Neutrophil (primary cell): ENCODE results near the gene ANKRD52.
A peak's percentile ranks its signal among the peaks of the same experiment; 100 is the strongest.

Experiments used
- H3K27ac ChIP-seq: fragments of 200-600 bp; sonication (generic); 2 replicates; pipeline ENCODE4 v1.5.1; 2016; ENCODE audit warnings: mild to moderate bottlenecking, moderate library complexity
- H3K27me3 ChIP-seq: fragments of 200-600 bp; sonication (generic); 2 replicates; pipeline ENCODE4 v1.6.0; 2016; ENCODE audit warnings: mild to moderate bottlenecking
- H3K36me3 ChIP-seq: fragments of 200-600 bp; sonication (generic); 2 replicates; pipeline ENCODE4 v1.5.1; 2017
- H3K4me1 ChIP-seq, 2 experiments: fragments of 200-600 bp in 1 of 2; sonication (generic) in 1 of 2; 1 replicate in 1 of 2; 2 replicates in 1 of 2; pipeline versions ENCODE4 v1.5.1 to v1.6.1; 2013 to 2016; ENCODE audit warnings: low read depth in 1 of 2, low read length in 1 of 2, mild to moderate bottlenecking in 1 of 2, moderate library complexity in 1 of 2; ENCODE audit not compliant: control insufficient read depth in 1 of 2, insufficient read depth in 1 of 2
- H3K4me3 ChIP-seq, 2 experiments: fragments of 200-600 bp in 1 of 2; sonication (generic) in 1 of 2; 1 replicate in 1 of 2; 2 replicates in 1 of 2; pipeline ENCODE4 v1.5.1; 2013 to 2016; ENCODE audit warnings: low read depth in 1 of 2, low read length in 1 of 2, mild to moderate bottlenecking in 1 of 2, moderate library complexity in 1 of 2
- H3K9me3 ChIP-seq: fragments of 200-600 bp; sonication (generic); 2 replicates; pipeline ENCODE4 v1.5.1; 2016
- TF ChIP-seq, protein P1 (sequence below): fragments of 200-600 bp; sonication (generic); IDR thresholded peaks from 2 replicates; pipeline ENCODE4 v1.5.1; 2016; ENCODE audit warnings: antibody characterized with exemption

ANKRD52 gene

DNA sequence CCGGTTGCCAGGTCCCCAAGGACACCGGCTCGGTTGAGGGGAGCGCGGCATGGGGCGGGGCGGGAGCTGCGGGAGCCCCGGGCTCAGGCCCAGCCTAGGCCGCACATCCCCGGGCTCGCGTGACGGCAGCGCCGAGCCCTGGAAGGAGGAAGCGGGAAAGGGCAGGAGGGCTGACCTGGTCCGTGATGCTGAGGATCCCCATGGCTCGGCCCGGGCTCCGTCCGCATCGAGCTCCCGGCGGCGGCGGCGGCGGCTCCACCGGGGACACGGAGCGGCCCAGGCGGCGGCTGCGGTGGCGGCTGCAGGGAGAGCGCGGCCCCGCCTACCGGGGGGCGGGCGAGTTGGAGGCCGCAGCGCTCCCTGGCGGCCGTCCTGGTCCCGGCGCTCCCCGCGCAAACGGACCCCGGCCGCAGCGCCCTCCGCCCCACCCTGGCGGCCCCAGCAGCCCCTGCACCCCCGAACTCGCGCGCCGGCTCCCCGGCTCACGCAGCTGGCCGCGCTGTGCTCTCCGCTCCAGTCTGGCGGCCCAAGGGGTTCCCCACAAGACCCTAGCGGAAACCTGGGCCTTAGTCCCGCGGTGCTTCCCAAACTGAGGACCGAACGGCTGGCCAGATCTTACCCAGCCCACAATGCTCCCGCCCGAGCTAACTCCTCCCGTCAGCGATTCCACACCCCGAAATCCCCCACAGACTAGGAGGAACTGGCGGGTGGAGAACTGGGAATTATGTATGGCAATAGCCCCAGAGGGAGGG, at the start of gene ANKRD52:
Gene ANKRD52, minus strand, starts transcription at position 317 of the 752 bp plus-strand sequence. Its CDS starts 115 bp downstream, at position 202.
- H3K4me1 ChIP-seq, result peaks cover 15 to 19% of the 10 kb centered on the region in 2 experiments
- peak within 1 kb of the TSS; percentile 68 for H3K27ac ChIP-seq
- TF ChIP-seq, protein P1, sequence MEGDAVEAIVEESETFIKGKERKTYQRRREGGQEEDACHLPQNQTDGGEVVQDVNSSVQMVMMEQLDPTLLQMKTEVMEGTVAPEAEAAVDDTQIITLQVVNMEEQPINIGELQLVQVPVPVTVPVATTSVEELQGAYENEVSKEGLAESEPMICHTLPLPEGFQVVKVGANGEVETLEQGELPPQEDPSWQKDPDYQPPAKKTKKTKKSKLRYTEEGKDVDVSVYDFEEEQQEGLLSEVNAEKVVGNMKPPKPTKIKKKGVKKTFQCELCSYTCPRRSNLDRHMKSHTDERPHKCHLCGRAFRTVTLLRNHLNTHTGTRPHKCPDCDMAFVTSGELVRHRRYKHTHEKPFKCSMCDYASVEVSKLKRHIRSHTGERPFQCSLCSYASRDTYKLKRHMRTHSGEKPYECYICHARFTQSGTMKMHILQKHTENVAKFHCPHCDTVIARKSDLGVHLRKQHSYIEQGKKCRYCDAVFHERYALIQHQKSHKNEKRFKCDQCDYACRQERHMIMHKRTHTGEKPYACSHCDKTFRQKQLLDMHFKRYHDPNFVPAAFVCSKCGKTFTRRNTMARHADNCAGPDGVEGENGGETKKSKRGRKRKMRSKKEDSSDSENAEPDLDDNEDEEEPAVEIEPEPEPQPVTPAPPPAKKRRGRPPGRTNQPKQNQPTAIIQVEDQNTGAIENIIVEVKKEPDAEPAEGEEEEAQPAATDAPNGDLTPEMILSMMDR, result peak; percentile 90
- peak within 1 kb of the TSS; percentile 73 to 96 for H3K4me3 ChIP-seq
- peaks cover 30% of the 10 kb centered on the region for H3K36me3 ChIP-seq
- no peaks in the 10 kb centered on the region for H3K9me3 ChIP-seq
- H3K27me3 ChIP-seq, result no peaks in the 10 kb centered on the region

DNA sequence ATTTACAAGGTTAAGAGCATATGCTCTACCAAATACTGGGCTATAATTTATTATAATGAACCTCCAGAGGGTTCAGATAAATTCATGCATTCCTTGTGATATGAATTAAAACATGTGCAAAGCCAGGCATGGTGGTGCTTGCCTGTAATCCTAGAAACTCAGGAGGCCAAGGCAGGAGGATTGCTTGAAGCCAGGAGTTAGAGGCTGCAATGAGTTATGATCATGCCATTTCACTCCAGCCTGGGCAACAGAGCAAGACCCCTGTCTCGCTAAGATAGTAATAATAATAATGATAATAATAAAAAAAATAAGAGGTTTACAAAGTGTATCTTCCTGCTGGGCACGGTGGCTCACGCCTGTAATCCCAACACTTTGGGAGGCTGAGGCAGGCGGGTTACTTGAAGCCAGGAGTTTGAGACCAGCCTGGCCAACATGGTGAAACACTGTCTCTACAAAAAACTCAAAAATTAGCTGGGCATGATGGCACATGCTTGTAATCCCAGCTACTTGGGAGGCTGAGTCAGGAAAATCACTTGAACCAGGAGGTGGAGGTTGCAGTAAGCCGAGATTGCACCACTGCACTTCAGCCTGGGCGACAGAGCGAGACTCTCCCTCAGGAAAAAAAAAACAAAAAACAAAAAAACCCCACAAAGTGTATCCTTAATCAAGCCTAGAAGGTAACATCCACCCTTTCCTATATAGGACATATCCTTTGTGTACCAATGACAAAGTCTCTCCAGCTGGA, 49.2 kb upstream of the ANKRD52 start:
- Histone ChIP-seq H3K9me3 (no peaks in the 10 kb centered on the region), H3K4me3 (no peak overlapping the region), H3K4me1 (no peaks in the 10 kb centered on the region), H3K27me3 (no peaks in the 10 kb centered on the region), H3K27ac (no peak overlapping the region), H3K36me3 (peaks cover 12% of the 10 kb centered on the region)
- TF ChIP-seq, protein P1, result no peak

DNA sequence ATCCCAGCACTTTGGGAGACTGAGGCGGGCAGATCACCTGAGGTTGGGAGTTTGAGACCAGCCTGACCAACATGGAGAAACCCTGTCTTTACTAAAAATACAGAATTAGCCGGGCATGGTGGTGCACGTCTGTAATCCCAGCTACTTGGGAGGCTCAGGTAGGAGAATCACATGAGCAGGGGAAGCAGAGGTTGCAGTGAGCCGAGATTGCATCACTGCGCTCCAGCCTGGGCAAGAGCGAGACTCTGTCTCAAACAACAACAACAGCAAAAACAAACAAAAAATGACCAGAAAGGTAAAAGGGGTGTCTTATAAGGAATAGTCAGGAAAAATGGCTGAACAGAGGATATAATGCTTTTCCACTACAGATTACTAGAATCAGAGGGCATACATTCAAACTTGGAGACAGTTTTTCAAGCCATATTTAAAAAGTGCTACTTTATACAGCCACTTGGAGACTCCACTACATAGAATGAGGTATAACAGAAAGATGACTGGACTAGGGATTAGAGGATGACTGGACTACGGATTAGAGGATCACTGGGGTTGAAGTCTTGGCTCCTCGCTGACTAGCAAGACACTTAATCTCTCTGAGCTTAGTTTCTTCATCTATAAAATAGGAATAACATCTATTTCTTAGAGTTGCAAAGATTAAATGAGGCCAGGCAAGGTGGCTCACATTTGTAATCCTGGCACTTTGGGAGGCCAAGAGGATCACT, 46.8 kb upstream of the ANKRD52 start:
- Histone ChIP-seq H3K9me3 (no peaks in the 10 kb centered on the region), H3K4me3 (no peak overlapping the region), H3K36me3 (peaks cover 4% of the 10 kb centered on the region), H3K27me3 (no peaks in the 10 kb centered on the region), H3K4me1 (peaks cover 9 to 13% of the 10 kb centered on the region in 2 experiments), H3K27ac (no peak overlapping the region)
- TF ChIP-seq, protein P1, result no peak

DNA sequence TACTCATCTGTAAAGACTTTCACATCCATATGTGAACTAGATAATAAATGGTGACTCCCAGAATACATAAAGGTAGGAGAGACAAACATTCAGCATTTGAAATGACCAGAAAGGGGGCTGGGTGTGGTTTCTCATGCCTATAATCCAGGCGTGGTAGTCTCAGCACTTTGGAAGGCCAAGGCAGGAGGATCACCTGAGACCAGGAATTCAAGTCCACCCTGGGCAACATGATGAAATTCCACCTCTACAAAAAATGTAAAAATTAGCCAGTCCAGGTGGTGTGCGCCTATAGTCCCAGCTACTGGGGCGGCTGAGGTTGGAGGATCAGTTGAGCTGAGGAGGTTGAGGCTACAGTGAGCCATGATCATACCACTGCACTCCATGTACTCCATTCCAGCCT, 46.1 kb upstream of the ANKRD52 start:
- Histone ChIP-seq H3K4me3 (no peak overlapping the region), H3K4me1 (peaks cover 14 to 19% of the 10 kb centered on the region in 2 experiments), H3K36me3 (peaks cover 4% of the 10 kb centered on the region), H3K27ac (no peak overlapping the region), H3K9me3 (no peaks in the 10 kb centered on the region), H3K27me3 (no peaks in the 10 kb centered on the region)
- TF ChIP-seq, protein P1, result no peak

DNA sequence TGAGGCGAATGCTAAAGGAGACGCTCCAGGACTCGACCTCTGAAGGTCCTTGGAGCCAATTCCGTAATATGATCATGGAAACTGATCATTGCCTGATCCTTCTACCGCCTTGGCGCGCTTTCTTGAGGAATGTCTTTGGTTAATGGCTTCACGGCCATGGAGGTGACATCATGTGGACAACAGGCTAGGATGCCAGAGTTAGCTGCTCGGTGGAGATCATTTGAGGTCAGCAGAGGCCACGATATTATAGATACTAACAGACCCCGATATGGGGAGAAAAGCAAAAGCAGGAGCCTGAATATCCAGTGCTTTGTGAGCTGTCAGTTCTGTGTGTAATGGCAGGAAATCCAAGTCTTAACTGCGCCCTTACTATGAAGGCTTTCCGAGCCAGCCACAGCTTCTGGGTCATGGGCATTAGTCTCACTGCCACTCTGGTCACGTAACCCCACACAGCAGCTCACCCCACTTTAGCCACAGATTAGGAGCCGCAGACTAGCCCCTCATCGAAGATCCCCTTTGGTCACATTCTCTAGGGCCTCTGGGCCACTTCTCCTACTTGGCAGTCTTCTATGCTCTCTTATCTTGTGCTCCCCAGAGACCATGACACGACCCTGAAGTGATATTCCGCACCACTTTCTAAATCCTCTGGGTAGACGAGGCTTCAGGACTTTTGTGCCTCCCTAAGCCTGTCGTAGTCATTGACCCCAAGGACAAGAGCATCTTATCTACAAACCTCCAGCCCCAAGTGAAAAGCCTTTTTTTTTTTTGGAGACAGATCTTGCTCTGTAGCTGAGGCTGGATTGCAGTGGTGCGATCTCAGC, 42.7 kb upstream of the ANKRD52 start:
- H3K4me3 ChIP-seq, result peak overlapping the region; percentile 89 to 99
- peaks cover 49 to 53% of the 10 kb centered on the region in 2 experiments for H3K4me1 ChIP-seq
- no peaks in the 10 kb centered on the region for H3K36me3 ChIP-seq
- no peaks in the 10 kb centered on the region for H3K27me3 ChIP-seq
- TF ChIP-seq, protein P1, result no peak
- H3K9me3 ChIP-seq, result no peaks in the 10 kb centered on the region
- peak overlapping the region; percentile 98 for H3K27ac ChIP-seq
